Fibroblast of skin of right quadriceps (primary cell): Measurements from ENCODE around the gene MTMR3.
"Not testable (repeated sequence)": the region's sequence is repeated elsewhere in the genome, so short reads cannot be mapped to it uniquely, and the experiment has no call there.

Source experiments
- DNase-seq: peaks from one replicate; pipeline ENCODE4 v3.0.0-alpha.2; 2013

The MTMR3 gene

GRCh38 chr22:30031328-30031727 lies 148.4 kb downstream of the MTMR3 start:
- DNase-seq = no peak

- DNase-seq = no peak
Measured at GRCh38 chr22:30031764-30032455, 148.9 kb downstream of the MTMR3 start.

GRCh38 chr22:30033137-30033536 lies 150.2 kb downstream of the MTMR3 start:
- no peak for DNase-seq

- DNase-seq = no peak
Measured at GRCh38 chr22:30033901-30034300, 150.9 kb downstream of the MTMR3 start.

- DNase-seq = peak; percentile 23
Measured at GRCh38 chr22:30036656-30037055, 153.7 kb downstream of the MTMR3 start.

- DNase-seq = peak; percentile 66
Measured at GRCh38 chr22:30038219-30038618, 155.2 kb downstream of the MTMR3 start.

GRCh38 chr22:30040499-30041260 lies 157.7 kb downstream of the MTMR3 start:
- no peak for DNase-seq

- no peak for DNase-seq
Measured at GRCh38 chr22:30041475-30041874, 158.5 kb downstream of the MTMR3 start.

- DNase-seq = no peak
Measured at GRCh38 chr22:30041881-30042280, 158.9 kb downstream of the MTMR3 start.

GRCh38 chr22:30043161-30043560 lies 160.2 kb downstream of the MTMR3 start:
- no peak for DNase-seq

GRCh38 chr22:30044369-30044768 lies 161.4 kb downstream of the MTMR3 start:
- DNase-seq = peak; percentile 89

GRCh38 chr22:30044881-30045493 lies 162.0 kb downstream of the MTMR3 start:
- DNase-seq = no peak

GRCh38 chr22:30045494-30045887 lies 162.5 kb downstream of the MTMR3 start:
- no peak for DNase-seq

GRCh38 chr22:30045901-30046715 lies 163.1 kb downstream of the MTMR3 start:
- DNase-seq = no peak

- DNase-seq = no peak
Measured at GRCh38 chr22:30046716-30047363, 163.9 kb downstream of the MTMR3 start.

GRCh38 chr22:30047364-30047738 lies 164.4 kb downstream of the MTMR3 start:
- no peak for DNase-seq

GRCh38 chr22:30048681-30049080 lies 165.7 kb downstream of the MTMR3 start:
- DNase-seq = no peak

- DNase-seq = no peak
Measured at GRCh38 chr22:30054067-30054763, 171.2 kb downstream of the MTMR3 start.

GRCh38 chr22:30054764-30055069 lies 171.7 kb downstream of the MTMR3 start:
- no peak for DNase-seq

GRCh38 chr22:30056015-30056414 lies 173.0 kb downstream of the MTMR3 start:
- DNase-seq = no peak

GRCh38 chr22:30057375-30057774 lies 174.4 kb downstream of the MTMR3 start:
- no peak for DNase-seq

- DNase-seq = not testable (repeated sequence)
Measured at GRCh38 chr22:30059346-30060020, 176.5 kb downstream of the MTMR3 start.
